ENCODE measurements around the gene CROT.

CROT gene

DNA sequence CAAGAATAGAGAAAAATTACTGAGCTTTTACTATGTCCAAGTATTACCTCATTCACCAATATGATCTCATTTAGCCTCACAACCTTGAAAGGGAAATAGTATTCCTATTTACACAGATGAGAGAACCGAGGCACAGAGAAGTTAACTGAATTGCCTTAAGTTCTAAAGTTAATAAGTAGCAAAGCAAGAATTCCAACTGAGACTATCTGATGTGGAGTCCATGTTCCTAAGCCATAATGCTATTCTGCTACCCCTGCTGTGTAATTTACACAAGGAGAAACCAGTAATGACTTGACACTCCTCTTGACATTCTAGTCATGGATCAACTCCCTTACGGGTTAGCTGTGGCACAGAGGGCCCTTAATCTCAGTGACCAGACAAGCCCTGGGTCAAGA lies 69.3 kb downstream of the CROT start:
- no peak for DNase-seq (ENCODE audit: low spot score)

DNA sequence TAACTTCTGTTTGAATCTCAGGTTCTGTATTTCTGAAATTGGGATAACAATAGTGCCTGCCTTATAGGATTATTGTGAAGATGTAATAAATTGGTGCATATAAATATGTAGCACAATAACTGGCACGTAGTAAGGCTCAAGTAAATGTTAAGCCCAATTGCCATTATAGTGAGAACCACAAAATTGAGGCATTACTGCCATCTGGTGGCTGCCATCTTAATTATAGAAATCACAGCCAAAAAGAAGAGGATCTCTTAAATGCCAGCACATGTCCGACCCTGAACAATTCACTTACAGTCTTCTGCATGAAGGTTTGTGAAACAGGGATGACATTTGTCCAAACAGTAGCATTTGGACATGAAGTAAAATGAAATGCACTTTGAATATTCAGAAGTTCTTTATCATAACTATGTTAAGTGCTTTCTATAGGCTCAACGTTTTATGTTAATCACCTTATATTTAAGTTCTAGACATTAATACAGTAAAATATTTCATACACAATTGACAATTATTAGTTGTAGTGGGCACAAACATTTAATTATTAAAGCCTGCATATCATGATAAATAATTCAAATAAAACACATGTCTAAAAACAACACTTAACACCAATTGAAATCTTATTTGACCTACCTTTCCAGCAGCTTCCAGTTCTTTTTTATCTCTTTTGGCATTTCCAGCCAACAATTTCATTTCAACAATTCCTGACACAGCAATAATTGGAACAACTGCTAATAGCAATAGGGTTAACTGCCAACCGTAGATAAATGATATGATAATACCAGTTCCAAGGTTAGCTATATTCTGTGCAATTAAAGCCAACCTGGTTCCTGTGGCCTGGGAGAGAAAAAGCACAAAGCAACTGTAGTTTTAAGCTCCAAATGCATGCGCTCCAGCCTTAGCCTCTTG lies 71.5 kb downstream of the CROT start:
- DNase-seq (ENCODE audit: low spot score), result no peak

GRCh38 chr7:87420173-87420572 lies 74.7 kb downstream of the CROT start:
- DNase-seq (ENCODE audit: low spot score), result no peak

DNA sequence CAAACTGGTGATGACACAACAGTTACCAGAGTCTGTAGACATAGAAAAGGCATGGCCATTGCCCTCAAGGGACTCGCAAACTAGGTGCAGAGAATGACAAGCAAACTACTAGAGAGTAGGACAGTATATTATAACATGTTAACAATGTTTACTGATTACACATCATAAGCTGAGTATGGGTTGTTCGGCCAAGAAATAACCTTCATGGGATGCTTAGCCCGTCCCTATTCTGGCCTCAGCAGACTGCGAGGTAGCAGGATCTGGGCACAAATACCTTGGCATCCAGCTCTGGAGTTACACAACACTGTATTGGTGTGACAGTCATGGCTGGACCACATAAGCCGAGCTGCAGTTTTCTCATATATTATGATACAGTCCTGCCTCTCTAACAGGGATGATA lies 78.6 kb downstream of the CROT start:
- no peak for DNase-seq (ENCODE audit: low spot score)

DNA sequence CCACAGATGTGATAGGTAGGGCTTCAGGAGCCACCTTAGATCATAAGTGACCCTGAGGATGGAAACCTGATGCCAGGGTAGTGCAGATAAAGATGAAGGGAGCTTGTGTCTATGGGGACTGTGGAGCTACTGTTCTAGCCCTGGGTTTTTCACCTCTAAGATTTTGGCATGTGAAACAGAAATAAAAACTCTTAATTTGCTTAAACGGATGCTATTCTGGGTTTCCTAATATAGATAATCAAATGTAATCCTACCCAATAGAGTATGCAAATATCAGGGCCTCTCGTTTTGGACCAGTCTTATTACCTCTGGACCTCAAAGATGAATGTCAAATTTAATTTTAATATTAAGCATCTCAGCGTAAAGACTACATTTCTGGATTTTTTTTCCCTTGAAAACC lies 80.7 kb downstream of the CROT start:
- DNase-seq (ENCODE audit: low spot score), result no peak

DNA sequence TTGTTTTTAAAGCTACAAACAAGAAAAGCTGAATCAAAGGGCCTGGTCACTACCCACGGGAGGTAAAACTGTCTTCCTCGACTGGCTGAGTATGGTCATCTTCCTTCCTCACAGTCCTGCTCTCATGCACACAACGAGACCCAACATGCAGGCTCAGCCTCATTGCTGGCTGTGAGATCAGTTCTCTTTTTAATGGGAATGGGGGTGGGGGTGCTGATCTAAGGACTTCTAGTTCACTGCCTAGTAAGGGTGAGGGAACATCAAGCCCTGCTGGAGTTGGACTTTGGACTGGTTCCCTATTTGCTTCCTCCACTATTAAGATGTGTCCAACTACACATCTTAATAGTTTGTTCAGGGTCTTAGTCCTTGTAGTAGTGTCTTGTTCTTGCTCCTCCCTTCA lies 81.8 kb downstream of the CROT start:
- DNase-seq (ENCODE audit: low spot score), result no peak

DNA sequence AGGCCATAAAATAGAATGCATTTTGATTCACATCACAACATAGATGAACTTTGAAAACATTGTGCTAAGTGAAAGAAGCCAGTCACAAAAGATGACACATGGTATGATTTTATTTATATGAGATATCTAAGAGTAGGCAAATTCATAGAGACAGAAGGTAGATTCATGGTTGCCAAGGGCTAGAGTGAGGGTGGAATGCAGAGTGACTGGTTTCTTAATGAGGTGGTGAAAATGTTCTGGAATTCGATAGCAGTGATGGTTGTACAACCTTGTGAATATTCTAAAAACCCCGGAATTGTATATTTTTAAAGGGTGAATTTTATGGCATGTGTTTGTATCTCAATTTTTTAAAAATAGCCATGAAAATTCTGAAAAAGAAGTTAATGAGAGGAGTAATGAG lies 87.1 kb downstream of the CROT start:
- no peak for DNase-seq (ENCODE audit: low spot score)

GRCh38 chr7:87435546-87435945 lies 90.1 kb downstream of the CROT start:
- no peak for DNase-seq (ENCODE audit: low spot score)

GRCh38 chr7:87445897-87446296 lies 100.4 kb downstream of the CROT start:
- no peak for DNase-seq (ENCODE audit: low spot score)

GRCh38 chr7:87447116-87447635 lies 101.7 kb downstream of the CROT start:
- DNase-seq (ENCODE audit: low spot score), result no peak

GRCh38 chr7:87448388-87448787 lies 102.9 kb downstream of the CROT start:
- DNase-seq (ENCODE audit: low spot score), result no peak
